OCI-LY3 (cell line): ENCODE data around the gene EML4.

Source experiments
- EZH2phosphoT487 ChIP-seq: fragments of 200-600 bp; shearing (Covaris generic); IDR thresholded peaks from 2 replicates; pipeline ENCODE4 v1.6.1; 2018; ENCODE audit warnings: antibody characterized with exemption, mixed run types, low read depth
- TF ChIP-seq, protein P1 (sequence below): fragments of 200-600, 300-600 bp; sonication (generic); IDR thresholded peaks from 2 replicates; pipeline ENCODE4 v1.5.1; 2014; ENCODE audit warnings: antibody characterized with exemption, low read length, low read depth

DNA sequence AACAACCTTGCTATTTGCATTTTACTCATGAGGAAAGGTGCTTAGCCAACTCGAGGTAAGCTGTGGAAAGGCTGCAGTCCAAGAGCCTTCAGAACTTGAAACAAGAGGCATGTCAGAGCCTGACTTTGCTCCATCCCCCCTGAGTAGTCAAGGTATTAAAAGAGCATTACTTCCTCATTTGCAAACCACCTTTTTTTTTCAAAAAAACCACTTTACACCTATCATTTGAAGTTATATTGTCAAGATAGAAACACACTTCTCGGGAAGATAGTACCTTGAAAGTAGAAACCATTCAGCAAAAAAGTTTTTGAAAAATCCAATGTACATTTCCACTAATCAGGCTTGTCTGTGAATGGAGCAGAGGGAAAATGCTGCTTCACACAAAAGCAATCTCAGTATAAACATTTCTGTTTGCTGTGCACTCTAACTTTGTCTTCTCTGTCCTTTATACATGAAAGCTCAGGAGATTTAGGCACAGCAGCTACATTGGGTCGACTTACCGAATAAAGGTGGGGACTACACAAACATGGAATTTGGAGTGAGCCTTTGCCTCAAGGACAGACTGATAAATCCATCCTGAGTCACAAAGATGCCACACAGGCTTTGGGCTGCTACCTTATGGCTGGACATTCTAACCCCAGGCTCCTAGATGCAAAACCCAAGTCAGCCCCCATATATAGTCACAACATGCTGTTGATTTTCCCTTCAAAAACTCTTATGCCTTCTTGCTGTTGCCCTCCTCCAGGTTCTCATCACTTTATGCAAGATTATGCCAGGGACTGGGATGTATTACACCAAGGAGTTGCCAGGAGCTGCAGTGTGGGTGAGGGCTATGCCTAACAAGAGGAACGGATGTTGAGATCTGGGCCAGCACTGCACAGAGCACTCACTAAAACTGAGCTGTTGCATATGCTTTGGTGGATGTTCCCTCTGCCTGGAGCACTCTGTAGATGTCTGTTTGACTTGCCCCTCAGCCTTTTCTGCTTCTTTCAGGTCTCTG lies 41.4 kb upstream of the EML4 start:
- TF ChIP-seq, protein P1, sequence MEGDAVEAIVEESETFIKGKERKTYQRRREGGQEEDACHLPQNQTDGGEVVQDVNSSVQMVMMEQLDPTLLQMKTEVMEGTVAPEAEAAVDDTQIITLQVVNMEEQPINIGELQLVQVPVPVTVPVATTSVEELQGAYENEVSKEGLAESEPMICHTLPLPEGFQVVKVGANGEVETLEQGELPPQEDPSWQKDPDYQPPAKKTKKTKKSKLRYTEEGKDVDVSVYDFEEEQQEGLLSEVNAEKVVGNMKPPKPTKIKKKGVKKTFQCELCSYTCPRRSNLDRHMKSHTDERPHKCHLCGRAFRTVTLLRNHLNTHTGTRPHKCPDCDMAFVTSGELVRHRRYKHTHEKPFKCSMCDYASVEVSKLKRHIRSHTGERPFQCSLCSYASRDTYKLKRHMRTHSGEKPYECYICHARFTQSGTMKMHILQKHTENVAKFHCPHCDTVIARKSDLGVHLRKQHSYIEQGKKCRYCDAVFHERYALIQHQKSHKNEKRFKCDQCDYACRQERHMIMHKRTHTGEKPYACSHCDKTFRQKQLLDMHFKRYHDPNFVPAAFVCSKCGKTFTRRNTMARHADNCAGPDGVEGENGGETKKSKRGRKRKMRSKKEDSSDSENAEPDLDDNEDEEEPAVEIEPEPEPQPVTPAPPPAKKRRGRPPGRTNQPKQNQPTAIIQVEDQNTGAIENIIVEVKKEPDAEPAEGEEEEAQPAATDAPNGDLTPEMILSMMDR: no peak
- TF ChIP-seq EZH2phosphoT487: no peak
